Kidney (tissue), 14 donors: Measurements from ENCODE around the gene PDZD2. TPM values are rescaled to one million over a fixed set of nuclear protein-coding genes. Genes with fewer than 3 reads are reported as not detected.

ENCODE experiments used
- DNase-seq, 5 donors: peaks; one replicate each; pipeline ENCODE4 v3.0.0-alpha.2; 2013 to 2020
- FAIRE-seq: peaks from 2 replicates; lab custom pipeline; 2012; peaks lifted over from hg19 to GRCh38; lab: Jason Lieb, UNC
- H3K27ac ChIP-seq, 2 donors: one replicate each; pipeline ENCODE4 v1.7.0; 2013; ENCODE audit warnings: low read depth in 2 of 2, low read length in 2 of 2, inconsistent platforms in 1 of 2
- H3K27me3 ChIP-seq: one replicate; pipeline ENCODE4 v1.7.1; 2013; ENCODE audit warnings: low read length, inconsistent platforms; ENCODE audit not compliant: control insufficient read depth, insufficient read depth
- H3K36me3 ChIP-seq, 3 donors: one replicate each; pipeline versions ENCODE4 v1.7.0 to v1.7.1; 2013; ENCODE audit warnings: low read length in 3 of 3, control low read depth in 1 of 3, inconsistent platforms in 1 of 3; ENCODE audit not compliant: insufficient read depth in 3 of 3, control insufficient read depth in 2 of 3
- H3K4me1 ChIP-seq, 3 donors: one replicate each; pipeline versions ENCODE4 v1.7.0 to v1.7.1; 2013; ENCODE audit warnings: low read length in 3 of 3, inconsistent platforms in 1 of 3, low read depth in 1 of 3; ENCODE audit not compliant: control insufficient read depth in 2 of 3, insufficient read depth in 2 of 3
- H3K4me3 ChIP-seq, 3 donors: one replicate each; pipeline versions ENCODE4 v1.7.0 to v1.8.1; 2013; ENCODE audit warnings: low read length in 3 of 3, control low read depth in 1 of 3, inconsistent platforms in 1 of 3
- H3K9ac ChIP-seq, 3 donors: one replicate each; pipeline versions ENCODE4 v1.7.0 to v1.7.1; 2013; ENCODE audit warnings: low read length in 3 of 3, control low read depth in 1 of 3, inconsistent platforms in 1 of 3
- H3K9me3 ChIP-seq, 3 donors: one replicate each; pipeline versions ENCODE4 v1.7.0 to v1.7.1; 2013; ENCODE audit warnings: low read length in 3 of 3, control low read depth in 1 of 3, inconsistent platforms in 1 of 3; ENCODE audit not compliant: control insufficient read depth in 2 of 3, insufficient read depth in 1 of 3
- CTCF ChIP-seq: IDR thresholded peaks from 3 replicates; pipeline ENCODE4 v1.5.1; 2012; ENCODE audit warnings: mild to moderate bottlenecking, moderate library complexity, borderline replicate concordance; ENCODE audit not compliant: insufficient read depth; ENCODE audit errors: extremely low read depth
- intact Hi-C: fragments of 100-400 bp; cut with DNase I; formaldehyde crosslinking; loops from one replicate; pipeline ENCODE4 v1.11.1; 2022
- polyA plus RNA-seq: library from polyadenylated mRNA; stranded (reverse); fragments of 350-450 nt; fragmentation: Illumina TruSeq; extraction: RNeasy Lipid Tissue Mini Kit (QIAGEN cat#74804); gene quantifications from one replicate; pipeline ENCODE4 v1.2.3, GENCODE V29; 2014; ENCODE audit warnings: low read depth, low replicate concordance; ENCODE audit not compliant: insufficient read depth
- total RNA-seq: library from RNA; stranded (reverse); fragmentation: NEBNext Ultra II Directional; extraction: Animal tissue kit (Norgen Biotek cat#: 25700); gene quantifications from one replicate; pipeline ENCODE4 v1.2.1, GENCODE V29; 2021
- donor health status: control.
- donor health status: control.
- donor health status: control.
- donor health status: control.
- donor health status: control.
- donor health status: DM: yes; HTN: yes; CAD: no.
- donor health status: Normal renal cell carcinoma (clear cell type).

Gene PDZD2
- total and polyA plus RNA-seq, 2 donors from 2014 or later, result 6.2 to 14.8 TPM

- TF ChIP-seq CTCF, result no peak
- no peak overlapping the region for H3K9ac ChIP-seq
- peaks cover 0 to 2% (median 0%) of the 10 kb centered on the region in 3 donors for H3K4me1 ChIP-seq
- no peak overlapping the region for H3K4me3 ChIP-seq
- no peak for DNase-seq
- no peaks in the 10 kb centered on the region for H3K9me3 ChIP-seq
- no peak overlapping the region for H3K27ac ChIP-seq
- no peaks in the 10 kb centered on the region for H3K27me3 ChIP-seq
- H3K36me3 ChIP-seq, result no peaks in the 10 kb centered on the region
- FAIRE-seq, result no peak
- intact Hi-C loops, result no loop called here
Observed at GRCh38 chr5:31990701-31991110, 351.8 kb downstream of the PDZD2 start.

- TF ChIP-seq CTCF, result no peak
- Histone ChIP-seq H3K9me3 (no peaks in the 10 kb centered on the region), H3K27me3 (no peaks in the 10 kb centered on the region), H3K4me3 (no peak overlapping the region), H3K4me1 (peaks cover 0 to 2% (median 0%) of the 10 kb centered on the region in 3 donors), H3K36me3 (no peaks in the 10 kb centered on the region), H3K9ac (no peak overlapping the region), H3K27ac (no peak overlapping the region)
- FAIRE-seq (no peak), DNase-seq (no peak)
- intact Hi-C loops, result no loop called here
Observed at GRCh38 chr5:31992377-31992776, 353.4 kb downstream of the PDZD2 start.

- no peak for DNase-seq
- no peak for FAIRE-seq
- Histone ChIP-seq H3K27me3 (no peaks in the 10 kb centered on the region), H3K27ac (no peak overlapping the region), H3K4me1 (peaks cover 0 to 2% (median 0%) of the 10 kb centered on the region in 3 donors), H3K9ac (no peak overlapping the region), H3K9me3 (no peaks in the 10 kb centered on the region), H3K4me3 (no peak overlapping the region), H3K36me3 (no peaks in the 10 kb centered on the region)
- TF ChIP-seq CTCF, result no peak
- intact Hi-C loops, result no loop called here
Observed at GRCh38 chr5:31993165-31993961, 354.4 kb downstream of the PDZD2 start.
